ENCODE data around the gene TTC3.

Gene TTC3

GRCh38 chr21:37157938-37158337, 84.9 kb downstream of the TTC3 start:
- no peak for DNase-seq

GRCh38 chr21:37159053-37159776, 86.2 kb downstream of the TTC3 start:
- DNase-seq, result no peak

- no peak for DNase-seq
Measured at GRCh38 chr21:37159949-37160348, 86.9 kb downstream of the TTC3 start.

GRCh38 chr21:37164742-37165141, 91.7 kb downstream of the TTC3 start:
- DNase-seq, result no peak

- DNase-seq, result no peak
Measured at GRCh38 chr21:37165586-37165985, 92.5 kb downstream of the TTC3 start.

GRCh38 chr21:37166733-37167132, 93.7 kb downstream of the TTC3 start:
- DNase-seq, result no peak

- DNase-seq, result no peak
Measured at GRCh38 chr21:37168666-37169065, 95.6 kb downstream of the TTC3 start.

- DNase-seq, result no peak
Measured at GRCh38 chr21:37172646-37173045, 99.6 kb downstream of the TTC3 start.

- DNase-seq, result no peak
Measured at GRCh38 chr21:37176716-37177115, 103.7 kb downstream of the TTC3 start.

GRCh38 chr21:37181059-37181458, 108.0 kb downstream of the TTC3 start:
- no peak for DNase-seq

GRCh38 chr21:37182222-37182621, 109.2 kb downstream of the TTC3 start:
- DNase-seq, result no peak

- no peak for DNase-seq
Measured at GRCh38 chr21:37183749-37184148, 110.7 kb downstream of the TTC3 start.

- DNase-seq, result no peak
Measured at GRCh38 chr21:37184784-37185593, 111.9 kb downstream of the TTC3 start.

GRCh38 chr21:37186983-37187382, 113.9 kb downstream of the TTC3 start:
- no peak for DNase-seq

- DNase-seq, result no peak
Measured at GRCh38 chr21:37188825-37189224, 115.8 kb downstream of the TTC3 start.

GRCh38 chr21:37192019-37192418, 119.0 kb downstream of the TTC3 start:
- no peak for DNase-seq

GRCh38 chr21:37193006-37193405, 120.0 kb downstream of the TTC3 start:
- no peak for DNase-seq

- DNase-seq, result no peak
Measured at GRCh38 chr21:37193676-37194075, 120.6 kb downstream of the TTC3 start.

- DNase-seq, result no peak
Measured at GRCh38 chr21:37195059-37195458, 122.0 kb downstream of the TTC3 start.

- no peak for DNase-seq
Measured at GRCh38 chr21:37195610-37196009, 122.6 kb downstream of the TTC3 start.

GRCh38 chr21:37196847-37197246, 123.8 kb downstream of the TTC3 start:
- DNase-seq, result no peak

- no peak for DNase-seq
Measured at GRCh38 chr21:37197746-37198145, 124.7 kb downstream of the TTC3 start.

GRCh38 chr21:37199057-37199924, 126.2 kb downstream of the TTC3 start:
- DNase-seq, result no peak
